Astrocyte (in vitro differentiated cells and primary cell): ENCODE results near the gene TMOD3. TPM values are rescaled to one million over a fixed set of nuclear protein-coding genes. Genes with fewer than 3 reads are reported as not detected.

ENCODE experiments used
- DNase-seq: peaks from one replicate; pipeline ENCODE4 v3.0.0-alpha.2; 2010; ENCODE audit warnings: low read depth
- FAIRE-seq: peaks from 2 replicates; lab custom pipeline; 2011; peaks lifted over from hg19 to GRCh38; lab: Jason Lieb, UNC
- H2AFZ ChIP-seq: 2 replicates; pipeline ENCODE4 v1.6.0; 2012; ENCODE audit warnings: low read depth, low read length, inconsistent platforms
- H3K27ac ChIP-seq: 2 replicates; pipeline ENCODE4 v1.5.1; 2011; ENCODE audit warnings: low read depth, low read length, inconsistent platforms
- H3K27me3 ChIP-seq: 2 replicates; pipeline ENCODE4 v1.6.0; 2011; ENCODE audit warnings: low read length, inconsistent platforms; ENCODE audit not compliant: insufficient read depth
- H3K36me3 ChIP-seq: 2 replicates; pipeline ENCODE4 v1.5.1; 2011; ENCODE audit warnings: low read length, inconsistent platforms; ENCODE audit not compliant: insufficient read depth
- H3K4me1 ChIP-seq: 2 replicates; pipeline ENCODE4 v1.5.1; 2011; ENCODE audit warnings: low read length, inconsistent platforms; ENCODE audit not compliant: insufficient read depth
- H3K4me2 ChIP-seq: 2 replicates; pipeline ENCODE4 v1.6.0; 2012; ENCODE audit warnings: low read length, inconsistent platforms
- H3K4me3 ChIP-seq: 2 replicates; pipeline ENCODE4 v1.5.1; 2011; ENCODE audit warnings: low read depth, mild to moderate bottlenecking, low read length, inconsistent platforms; ENCODE audit not compliant: insufficient read depth
- H3K79me2 ChIP-seq: 2 replicates; pipeline ENCODE4 v1.6.0; 2012; ENCODE audit warnings: mild to moderate bottlenecking, low read length, inconsistent platforms; ENCODE audit not compliant: insufficient read depth
- H3K9ac ChIP-seq: 2 replicates; pipeline ENCODE4 v1.6.0; 2012; ENCODE audit warnings: mild to moderate bottlenecking, low read length, inconsistent platforms
- H3K9me3 ChIP-seq: 2 replicates; pipeline ENCODE4 v1.5.1; 2012; ENCODE audit warnings: low read depth, mild to moderate bottlenecking, low read length, inconsistent platforms; ENCODE audit not compliant: insufficient read depth
- H4K20me1 ChIP-seq: 2 replicates; pipeline ENCODE4 v1.6.0; 2012; ENCODE audit warnings: low read length, inconsistent platforms; ENCODE audit not compliant: insufficient read depth
- H3K27ac Mint-ChIP-seq: one replicate; pipeline ENCODE4 v1.8.0; 2021; ENCODE audit warnings: mild to moderate bottlenecking, mixed read lengths; ENCODE audit not compliant: unreplicated experiment
- H3K27me3 Mint-ChIP-seq: one replicate; pipeline ENCODE4 v1.8.0; 2021; ENCODE audit warnings: low read depth, mixed read lengths; ENCODE audit not compliant: unreplicated experiment
- H3K36me3 Mint-ChIP-seq: one replicate; pipeline ENCODE4 v1.8.0; 2021; ENCODE audit warnings: low read depth, mixed read lengths; ENCODE audit not compliant: unreplicated experiment
- H3K4me1 Mint-ChIP-seq: one replicate; pipeline ENCODE4 v1.8.0; 2021; ENCODE audit warnings: low read depth, mixed read lengths; ENCODE audit not compliant: unreplicated experiment
- H3K4me3 Mint-ChIP-seq: one replicate; pipeline ENCODE4 v1.8.0; 2021; ENCODE audit warnings: mild to moderate bottlenecking, moderate library complexity, mixed read lengths; ENCODE audit not compliant: unreplicated experiment
- H3K9me3 Mint-ChIP-seq: one replicate; pipeline ENCODE4 v1.8.0; 2021; ENCODE audit warnings: mild to moderate bottlenecking, mixed read lengths; ENCODE audit not compliant: unreplicated experiment
- CTCF ChIP-seq: IDR thresholded peaks from 2 replicates; pipeline ENCODE4 v1.5.1; 2011; ENCODE audit warnings: low read depth, mild to moderate bottlenecking, inconsistent platforms, low read length, moderate library complexity; ENCODE audit not compliant: insufficient read depth
- EZH2 ChIP-seq: IDR thresholded peaks from 2 replicates; pipeline ENCODE4 v1.6.1; 2012; ENCODE audit warnings: mild to moderate bottlenecking, low read length, inconsistent platforms; ENCODE audit not compliant: insufficient read depth
- total RNA-seq: library from RNA; stranded (reverse); gene quantifications from 2 replicates; pipeline ENCODE4 v1.2.1, GENCODE V29; 2021

The TMOD3 gene
- total RNA-seq, 1 donor from 2014 or later = 65.2 TPM

- no peak overlapping the region for H3K27ac ChIP-seq
- FAIRE-seq (no peak), DNase-seq (peak; percentile 41)
- TF ChIP-seq CTCF = no peak
- TF ChIP-seq EZH2 = no peak
- Mint-ChIP-seq H3K4me1 (peaks cover 34% of the 10 kb centered on the region), H3K27me3 (no peaks in the 10 kb centered on the region), H3K27ac (no peak overlapping the region), H3K36me3 (no peaks in the 10 kb centered on the region), H3K4me3 (peak overlapping the region; percentile 58), H3K9me3 (no peaks in the 10 kb centered on the region)
- H3K27me3 ChIP-seq = no peaks in the 10 kb centered on the region
- no peaks in the 10 kb centered on the region for H3K9me3 ChIP-seq
- no peak overlapping the region for H3K4me3 ChIP-seq
- no peak overlapping the region for H3K9ac ChIP-seq
- peak overlapping the region; percentile 40 for H3K4me2 ChIP-seq
- no peak overlapping the region for H2AFZ ChIP-seq
- H3K79me2 ChIP-seq = peaks cover 99% of the 10 kb centered on the region
- peaks cover 18% of the 10 kb centered on the region for H3K4me1 ChIP-seq
- H4K20me1 ChIP-seq = peaks cover 87% of the 10 kb centered on the region
- no peaks in the 10 kb centered on the region for H3K36me3 ChIP-seq
Measured at GRCh38 chr15:51837792-51838251, 8.4 kb downstream of the TMOD3 start.

GRCh38 chr15:51838270-51838669 lies 8.8 kb downstream of the TMOD3 start:
- H3K36me3 Mint-ChIP-seq = no peaks in the 10 kb centered on the region
- H4K20me1 ChIP-seq = peaks cover 88% of the 10 kb centered on the region
- no peaks in the 10 kb centered on the region for H3K9me3 ChIP-seq
- no peaks in the 10 kb centered on the region for H3K27me3 ChIP-seq
- H3K4me3 ChIP-seq = no peak overlapping the region
- H3K9me3 Mint-ChIP-seq = no peaks in the 10 kb centered on the region
- H2AFZ ChIP-seq = no peak overlapping the region
- peaks cover 99% of the 10 kb centered on the region for H3K79me2 ChIP-seq
- no peaks in the 10 kb centered on the region for H3K27me3 Mint-ChIP-seq
- no peak overlapping the region for H3K27ac ChIP-seq
- peaks cover 23% of the 10 kb centered on the region for H3K4me1 ChIP-seq
- H3K9ac ChIP-seq = no peak overlapping the region
- H3K36me3 ChIP-seq = no peaks in the 10 kb centered on the region
- no peak overlapping the region for H3K27ac Mint-ChIP-seq
- no peak for DNase-seq
- H3K4me3 Mint-ChIP-seq = peak overlapping the region; percentile 58
- TF ChIP-seq EZH2 (no peak), CTCF (no peak)
- H3K4me1 Mint-ChIP-seq = peaks cover 34% of the 10 kb centered on the region
- FAIRE-seq = no peak
- peak overlapping the region; percentile 40 for H3K4me2 ChIP-seq

GRCh38 chr15:51840692-51841091 lies 11.2 kb downstream of the TMOD3 start:
- Histone ChIP-seq H3K9ac (no peak overlapping the region), H3K4me1 (peaks cover 36% of the 10 kb centered on the region), H3K4me3 (no peak overlapping the region), H3K27me3 (no peaks in the 10 kb centered on the region), H3K9me3 (no peaks in the 10 kb centered on the region), H4K20me1 (peaks cover 85% of the 10 kb centered on the region), H3K79me2 (peaks cover 99% of the 10 kb centered on the region), H3K36me3 (no peaks in the 10 kb centered on the region), H3K27ac (no peak overlapping the region), H3K4me2 (no peak overlapping the region), H2AFZ (no peak overlapping the region)
- TF ChIP-seq EZH2 (no peak), CTCF (no peak)
- Mint-ChIP-seq H3K4me1 (peaks cover 42% of the 10 kb centered on the region), H3K27me3 (no peaks in the 10 kb centered on the region), H3K27ac (no peak overlapping the region), H3K36me3 (no peaks in the 10 kb centered on the region), H3K9me3 (no peaks in the 10 kb centered on the region), H3K4me3 (no peak overlapping the region)
- FAIRE-seq (no peak), DNase-seq (no peak)
